ENCODE measurements around the gene OGDH. TPM values are rescaled to one million over a fixed set of nuclear protein-coding genes. Genes with fewer than 3 reads are reported as not detected.

The OGDH gene
- total RNA-seq, 1 experiment from 2014 or later = 75.1 TPM

DNA sequence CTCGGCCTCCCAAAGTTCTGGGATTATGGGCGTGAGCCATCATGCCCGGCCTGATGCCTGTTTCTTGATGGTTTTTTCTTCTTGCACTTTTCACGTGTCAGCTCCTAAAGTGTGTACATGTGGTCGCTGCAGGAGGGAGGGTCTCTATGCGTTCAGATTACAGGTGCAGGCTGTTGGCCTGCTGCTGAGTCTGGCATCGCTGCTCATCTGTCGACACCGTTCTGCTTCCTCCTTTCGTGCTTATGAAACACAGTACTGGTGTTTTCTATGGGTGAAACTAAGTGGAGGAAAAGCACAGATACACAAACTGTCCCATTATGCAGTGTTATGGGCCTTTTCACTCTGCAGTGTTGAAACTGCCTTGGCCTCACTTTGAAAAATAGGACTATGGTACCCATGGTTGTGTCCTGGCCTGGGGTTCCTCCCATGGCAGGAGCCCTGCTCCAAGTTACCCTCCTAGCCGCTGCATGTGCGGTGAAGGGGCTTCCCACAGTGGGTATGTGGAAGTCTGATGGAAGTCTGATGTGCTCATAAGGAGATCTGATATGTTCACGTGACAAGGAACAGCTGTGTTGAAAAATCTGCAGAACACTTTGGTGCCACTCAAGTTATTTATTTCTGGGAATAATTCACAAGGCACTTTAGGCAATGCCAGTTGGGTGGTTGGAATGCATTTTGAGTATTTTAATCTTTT is 23.5 kb downstream of the OGDH start:
- no peaks in the 10 kb centered on the region for H3K9me3 Mint-ChIP-seq (ENCODE audit: unreplicated experiment)
- peaks cover 22% of the 10 kb centered on the region for H3K4me1 Mint-ChIP-seq (ENCODE audit: insufficient read depth, unreplicated experiment)
- BruUV-seq (replicated peaks) = no TSS peak
- intact Hi-C loops (cut with micrococcal nuclease) = no loop called here
- no peak for DNase-seq (ENCODE audit: unreplicated experiment)
- H3K27ac Mint-ChIP-seq (ENCODE audit: low read depth, unreplicated experiment) = no peak overlapping the region
- H3K27me3 Mint-ChIP-seq (ENCODE audit: insufficient read depth, unreplicated experiment) = no peaks in the 10 kb centered on the region
- no peak overlapping the region for H3K4me3 Mint-ChIP-seq (ENCODE audit: unreplicated experiment)
- ChIA-PET POLR2A (interaction anchor here (1.2 to 2.1 kb wide), 2 partner anchors 9 to 13 kb away, joined by 6 read pairs; no protein-coding TSS in a partner anchor), CTCF (no interaction called here)
- TF ChIP-seq, protein P1, sequence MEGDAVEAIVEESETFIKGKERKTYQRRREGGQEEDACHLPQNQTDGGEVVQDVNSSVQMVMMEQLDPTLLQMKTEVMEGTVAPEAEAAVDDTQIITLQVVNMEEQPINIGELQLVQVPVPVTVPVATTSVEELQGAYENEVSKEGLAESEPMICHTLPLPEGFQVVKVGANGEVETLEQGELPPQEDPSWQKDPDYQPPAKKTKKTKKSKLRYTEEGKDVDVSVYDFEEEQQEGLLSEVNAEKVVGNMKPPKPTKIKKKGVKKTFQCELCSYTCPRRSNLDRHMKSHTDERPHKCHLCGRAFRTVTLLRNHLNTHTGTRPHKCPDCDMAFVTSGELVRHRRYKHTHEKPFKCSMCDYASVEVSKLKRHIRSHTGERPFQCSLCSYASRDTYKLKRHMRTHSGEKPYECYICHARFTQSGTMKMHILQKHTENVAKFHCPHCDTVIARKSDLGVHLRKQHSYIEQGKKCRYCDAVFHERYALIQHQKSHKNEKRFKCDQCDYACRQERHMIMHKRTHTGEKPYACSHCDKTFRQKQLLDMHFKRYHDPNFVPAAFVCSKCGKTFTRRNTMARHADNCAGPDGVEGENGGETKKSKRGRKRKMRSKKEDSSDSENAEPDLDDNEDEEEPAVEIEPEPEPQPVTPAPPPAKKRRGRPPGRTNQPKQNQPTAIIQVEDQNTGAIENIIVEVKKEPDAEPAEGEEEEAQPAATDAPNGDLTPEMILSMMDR (IDR thresholded peaks at IDR 0.05; ENCODE audit: unreplicated experiment) = no peak
- peaks cover 59% of the 10 kb centered on the region for H3K36me3 Mint-ChIP-seq (ENCODE audit: insufficient read depth, unreplicated experiment)

- no peak for DNase-seq (ENCODE audit: unreplicated experiment)
- H3K9me3 Mint-ChIP-seq (ENCODE audit: unreplicated experiment) = no peaks in the 10 kb centered on the region
- peaks cover 24% of the 10 kb centered on the region for H3K4me1 Mint-ChIP-seq (ENCODE audit: insufficient read depth, unreplicated experiment)
- ChIA-PET CTCF (interaction anchor here (0.6 kb wide), 2 partner anchors 19 to 21 kb away, joined by 4 read pairs; no protein-coding TSS in a partner anchor), POLR2A (interaction anchor here (0.7 to 2.1 kb wide), 4 partner anchors 10 to 25 kb away, joined by 3 to 6 read pairs (median 6); partner anchors contain the start of gene OGDH)
- BruUV-seq (replicated peaks) = no TSS peak
- no peak overlapping the region for H3K27ac Mint-ChIP-seq (ENCODE audit: low read depth, unreplicated experiment)
- TF ChIP-seq, protein P1 (IDR thresholded peaks at IDR 0.05; ENCODE audit: unreplicated experiment) = no peak
- H3K27me3 Mint-ChIP-seq (ENCODE audit: insufficient read depth, unreplicated experiment) = no peaks in the 10 kb centered on the region
- no peak overlapping the region for H3K4me3 Mint-ChIP-seq (ENCODE audit: unreplicated experiment)
- peaks cover 54% of the 10 kb centered on the region for H3K36me3 Mint-ChIP-seq (ENCODE audit: insufficient read depth, unreplicated experiment)
- intact Hi-C loops (cut with micrococcal nuclease) = no loop called here
Measured at GRCh38 chr7:44630792-44631457, 24.5 kb downstream of the OGDH start.

DNA sequence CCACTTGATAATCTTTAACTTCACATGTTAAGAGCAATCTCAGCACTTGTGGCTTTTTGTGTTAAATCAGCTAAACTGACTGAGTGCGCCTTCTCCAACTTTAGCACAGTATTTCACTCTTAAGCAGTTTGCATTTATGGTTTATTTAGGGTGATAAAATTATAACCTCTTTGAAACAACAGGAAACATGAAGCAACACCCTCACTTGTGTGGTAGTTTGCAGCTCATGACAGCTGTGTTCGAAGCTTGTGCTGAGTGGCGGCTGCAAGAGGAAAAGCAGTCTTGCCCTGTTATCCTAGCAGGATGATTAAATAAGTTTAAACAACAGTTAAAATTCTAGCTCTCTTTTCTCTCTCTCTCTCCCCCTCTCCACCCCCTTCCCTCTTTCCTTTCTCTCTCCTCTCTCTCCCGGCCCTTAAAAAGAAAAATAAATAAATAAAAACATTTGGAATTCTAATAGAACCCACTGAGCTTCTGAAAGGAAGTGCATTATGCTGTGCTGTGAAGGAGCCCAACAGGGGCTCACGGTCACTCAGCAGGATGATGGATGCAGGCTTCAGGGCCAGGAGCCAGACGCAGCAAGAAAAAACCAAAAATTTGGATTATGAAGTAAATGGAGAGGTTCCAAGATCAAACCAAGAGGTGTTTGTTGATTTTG is 25.2 kb downstream of the OGDH start:
- CTCF ChIA-PET = interaction anchor here (0.6 kb wide), 2 partner anchors 9 to 20 kb away, joined by 4 read pairs; no protein-coding TSS in a partner anchor
- Mint-ChIP-seq H3K27ac (ENCODE audit: low read depth, unreplicated experiment) (no peak overlapping the region), H3K27me3 (ENCODE audit: insufficient read depth, unreplicated experiment) (no peaks in the 10 kb centered on the region), H3K4me1 (ENCODE audit: insufficient read depth, unreplicated experiment) (peaks cover 24% of the 10 kb centered on the region), H3K4me3 (ENCODE audit: unreplicated experiment) (no peak overlapping the region), H3K36me3 (ENCODE audit: insufficient read depth, unreplicated experiment) (peaks cover 48% of the 10 kb centered on the region), H3K9me3 (ENCODE audit: unreplicated experiment) (no peaks in the 10 kb centered on the region)
- DNase-seq (ENCODE audit: unreplicated experiment) = no peak
- BruUV-seq (replicated peaks) = no TSS peak
- intact Hi-C loops (cut with micrococcal nuclease) = no loop called here
- POLR2A ChIA-PET = interaction anchor here (0.7 to 2.1 kb wide), 3 partner anchors 15 to 26 kb away, joined by 3 to 6 read pairs (median 5); partner anchors contain the start of gene OGDH
- TF ChIP-seq, protein P1 (IDR thresholded peaks at IDR 0.05; ENCODE audit: unreplicated experiment) = no peak

GRCh38 chr7:44632196-44632595 is 25.8 kb downstream of the OGDH start:
- no TSS peak for BruUV-seq (replicated peaks)
- ChIA-PET POLR2A (interaction anchor here (0.6 to 5.3 kb wide), 2 partner anchors 26 to 163 kb away, joined by 3 to 58 read pairs; partner anchors contain the start of gene OGDH), CTCF (interaction anchor here (0.6 kb wide), 1 partner anchor 9 kb away, joined by 4 read pairs; no protein-coding TSS in a partner anchor)
- H3K36me3 Mint-ChIP-seq (ENCODE audit: insufficient read depth, unreplicated experiment) = peaks cover 48% of the 10 kb centered on the region
- DNase-seq (ENCODE audit: unreplicated experiment) = no peak
- peaks cover 28% of the 10 kb centered on the region for H3K4me1 Mint-ChIP-seq (ENCODE audit: insufficient read depth, unreplicated experiment)
- TF ChIP-seq, protein P1 (IDR thresholded peaks at IDR 0.05; ENCODE audit: unreplicated experiment) = no peak
- intact Hi-C loops (cut with micrococcal nuclease) = no loop called here
- H3K4me3 Mint-ChIP-seq (ENCODE audit: unreplicated experiment) = no peak overlapping the region
- H3K27me3 Mint-ChIP-seq (ENCODE audit: insufficient read depth, unreplicated experiment) = no peaks in the 10 kb centered on the region
- H3K9me3 Mint-ChIP-seq (ENCODE audit: unreplicated experiment) = no peaks in the 10 kb centered on the region
- no peak overlapping the region for H3K27ac Mint-ChIP-seq (ENCODE audit: low read depth, unreplicated experiment)
